NK-92 (cell line): Measurements from ENCODE around the gene SHROOM3.

Experiments
- DNase-seq: peaks from one replicate; lab custom pipeline; 2025; ENCODE audit not compliant: unreplicated experiment; lab: John Stamatoyannopoulos, UW

SHROOM3 gene

DNA sequence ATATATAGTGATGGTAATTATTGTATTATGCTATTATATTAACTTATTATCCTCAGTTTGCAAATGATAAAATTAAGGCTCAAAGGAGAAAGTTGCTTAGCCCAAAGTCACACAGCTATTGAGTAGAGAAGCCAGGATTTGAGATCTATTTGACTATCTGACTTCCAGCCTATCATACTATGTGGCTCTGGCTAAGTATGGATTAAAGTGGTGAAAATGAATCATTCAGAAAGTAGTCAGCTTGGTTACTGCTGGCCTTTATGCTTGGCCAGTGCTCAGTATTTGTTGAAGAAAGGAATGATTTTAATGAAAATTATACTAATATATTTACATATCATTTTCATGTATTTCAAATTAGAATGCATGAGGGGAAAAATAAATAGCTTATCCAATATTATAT lies 219.8 kb downstream of the SHROOM3 start:
- no peak for DNase-seq

DNA sequence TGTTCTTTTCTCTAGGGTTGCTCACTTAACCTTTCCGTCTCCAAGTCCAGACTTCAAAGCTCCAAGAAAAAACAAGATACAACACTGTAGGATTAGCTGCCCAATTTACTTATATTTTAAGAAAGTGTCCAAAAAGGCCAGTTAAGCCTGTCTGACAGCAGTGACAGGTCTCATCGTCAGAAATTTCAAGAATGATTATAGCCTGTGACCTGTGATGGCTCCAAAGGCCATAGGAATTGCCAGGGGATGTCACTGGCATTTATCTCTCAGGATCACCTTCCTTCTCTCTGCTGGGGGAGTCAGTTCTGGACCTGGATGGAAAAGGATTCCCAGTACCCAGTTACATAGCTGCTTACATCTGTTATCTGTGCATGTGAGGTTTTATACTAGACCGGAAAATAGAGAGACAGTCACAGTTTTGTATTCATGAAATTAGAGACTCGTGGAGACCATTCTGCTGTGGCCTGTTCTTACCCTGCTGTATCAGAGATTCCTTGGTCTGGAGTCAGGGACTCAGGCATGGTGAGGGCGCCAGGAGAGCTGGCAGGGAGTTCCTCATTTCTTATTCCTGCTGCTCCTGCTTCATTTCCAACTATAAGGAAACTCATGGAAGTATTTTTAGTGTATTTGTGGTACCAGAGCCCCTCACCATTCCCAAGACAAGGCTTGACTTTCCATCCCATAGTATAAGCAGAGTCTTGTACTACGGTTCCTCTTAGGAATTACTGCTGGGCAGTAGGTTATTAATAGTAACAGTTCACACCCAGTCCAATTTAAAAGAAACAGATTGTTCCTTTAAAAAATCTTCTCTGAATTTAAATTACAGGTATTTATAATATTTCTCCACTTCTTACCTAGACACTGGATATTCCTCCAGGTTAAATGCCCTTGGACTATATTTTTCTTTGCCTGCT lies 220.8 kb downstream of the SHROOM3 start:
- DNase-seq = no peak

DNA sequence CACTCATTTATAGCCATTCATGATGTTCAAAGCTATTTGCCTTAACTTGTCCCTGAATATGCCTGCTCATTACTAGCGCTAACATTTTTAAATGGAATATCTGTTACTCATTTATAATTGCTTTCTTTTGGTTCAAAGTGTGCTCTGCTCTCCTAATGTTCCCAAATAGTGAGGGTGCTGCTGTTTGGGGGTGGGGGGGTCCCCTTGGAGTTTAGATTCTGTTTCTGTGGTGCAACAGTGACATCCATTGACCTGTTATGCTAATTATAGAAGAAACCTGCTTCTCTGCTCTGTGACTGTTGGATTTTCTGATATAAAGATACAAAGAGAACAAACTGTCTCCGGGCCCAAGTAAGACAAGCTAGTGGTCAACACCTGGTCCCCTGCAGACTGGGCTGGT lies 222.4 kb downstream of the SHROOM3 start:
- DNase-seq = no peak

DNA sequence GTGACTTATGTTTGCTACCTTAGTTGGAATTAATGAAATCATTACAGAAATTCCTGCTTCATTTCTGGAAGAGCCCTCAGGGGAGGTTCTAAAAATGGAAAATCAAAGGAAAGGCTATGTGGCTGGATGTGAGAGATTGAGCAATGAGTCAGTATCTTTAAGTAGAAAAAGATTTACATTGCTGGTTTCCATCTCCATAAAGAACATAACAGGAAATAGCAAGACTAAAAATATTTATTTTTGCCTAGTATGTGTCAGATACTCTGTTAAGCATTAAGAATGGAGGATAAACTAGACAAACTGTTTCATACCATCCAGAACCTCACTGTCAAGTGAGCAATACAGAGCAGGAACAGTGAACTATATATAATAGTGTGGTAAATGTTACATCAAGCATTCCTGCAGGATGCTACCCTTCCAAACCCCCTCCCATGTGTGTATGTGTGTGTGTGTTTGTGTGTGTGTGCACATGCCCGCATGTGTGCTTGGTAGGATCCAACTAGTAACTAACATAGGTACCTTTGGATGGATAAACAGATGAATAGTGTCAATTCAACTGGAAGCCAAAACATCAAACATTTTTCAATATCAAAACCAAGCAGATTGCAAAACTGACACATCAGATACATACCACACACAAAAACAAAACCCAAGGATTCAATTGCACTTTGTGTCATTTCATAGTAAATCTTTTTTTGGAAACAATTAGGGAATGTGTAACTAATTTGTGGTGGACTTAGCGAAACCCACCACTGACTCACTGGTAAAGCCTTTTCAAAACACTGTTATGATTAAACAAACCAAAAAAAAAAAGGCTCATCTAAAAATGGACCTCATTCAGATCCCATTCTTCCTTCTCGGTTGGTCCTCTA lies 223.4 kb downstream of the SHROOM3 start:
- no peak for DNase-seq

- no peak for DNase-seq
Observed at GRCh38 chr4:76659103-76659490, 224.1 kb downstream of the SHROOM3 start.

DNA sequence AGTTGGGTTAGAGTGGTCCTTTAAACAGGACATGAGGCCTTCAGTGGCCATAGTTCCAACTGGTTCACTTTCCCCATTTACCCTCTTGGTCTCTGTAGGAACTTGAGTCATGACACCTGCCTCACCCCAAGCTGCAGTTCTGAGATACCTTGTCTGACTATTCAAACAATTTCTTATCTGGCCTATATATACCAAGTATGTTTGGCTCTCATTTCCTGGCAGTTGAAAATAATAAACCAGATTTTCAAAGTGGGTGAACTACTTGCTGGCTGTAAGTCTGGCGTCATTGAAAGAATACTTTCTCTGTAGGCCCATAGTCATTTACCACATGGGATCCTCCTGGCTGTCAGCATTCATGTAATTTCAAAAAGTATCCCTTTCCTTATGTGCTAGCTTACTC lies 228.8 kb downstream of the SHROOM3 start:
- DNase-seq = no peak

- no peak for DNase-seq
Observed at GRCh38 chr4:76665153-76665552, 230.1 kb downstream of the SHROOM3 start.

- DNase-seq = no peak
Observed at GRCh38 chr4:76665721-76666120, 230.7 kb downstream of the SHROOM3 start.

GRCh38 chr4:76666944-76667532 lies 232.0 kb downstream of the SHROOM3 start:
- no peak for DNase-seq

DNA sequence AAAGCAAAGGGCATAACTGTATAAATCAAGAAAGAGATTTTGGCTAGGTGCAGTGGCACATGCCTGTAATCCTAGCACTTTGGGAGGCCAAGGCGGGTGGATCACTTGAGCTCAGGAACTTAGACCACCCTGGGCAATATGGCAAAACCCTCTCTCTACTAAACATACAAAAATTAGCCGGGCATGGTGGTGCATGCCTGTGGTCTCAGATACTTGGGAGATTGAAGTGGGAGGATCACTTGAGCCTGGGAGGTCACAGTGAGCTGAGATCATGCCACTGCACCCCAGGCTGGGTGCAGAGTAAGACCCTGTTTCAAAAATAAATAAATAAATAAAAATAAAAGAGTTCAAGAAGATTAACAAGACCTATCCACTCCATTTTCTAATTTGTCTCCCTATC lies 235.6 kb downstream of the SHROOM3 start:
- no peak for DNase-seq

DNA sequence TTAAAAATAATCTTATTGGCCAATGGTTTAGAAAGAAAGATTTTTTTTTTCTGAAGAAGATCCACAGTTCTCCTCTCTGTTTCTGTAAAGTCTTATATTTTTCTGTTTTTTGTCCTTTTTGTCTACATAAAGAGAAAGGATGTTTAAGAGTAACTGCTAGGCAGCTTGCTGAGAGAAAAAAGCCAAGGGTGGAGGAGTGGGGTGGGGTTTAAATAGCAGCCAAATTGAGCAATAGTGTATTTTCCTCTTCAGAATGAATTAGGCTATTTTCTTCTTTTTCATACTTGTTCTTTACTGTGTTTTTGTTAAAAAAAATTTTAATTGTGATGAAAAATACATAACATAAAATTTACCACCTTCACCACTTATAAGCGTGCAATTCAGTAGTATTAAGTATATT lies 238.3 kb downstream of the SHROOM3 start:
- DNase-seq = no peak

GRCh38 chr4:76674983-76675382 lies 240.0 kb downstream of the SHROOM3 start:
- no peak for DNase-seq

GRCh38 chr4:76677571-76678326 lies 242.7 kb downstream of the SHROOM3 start:
- DNase-seq = no peak

DNA sequence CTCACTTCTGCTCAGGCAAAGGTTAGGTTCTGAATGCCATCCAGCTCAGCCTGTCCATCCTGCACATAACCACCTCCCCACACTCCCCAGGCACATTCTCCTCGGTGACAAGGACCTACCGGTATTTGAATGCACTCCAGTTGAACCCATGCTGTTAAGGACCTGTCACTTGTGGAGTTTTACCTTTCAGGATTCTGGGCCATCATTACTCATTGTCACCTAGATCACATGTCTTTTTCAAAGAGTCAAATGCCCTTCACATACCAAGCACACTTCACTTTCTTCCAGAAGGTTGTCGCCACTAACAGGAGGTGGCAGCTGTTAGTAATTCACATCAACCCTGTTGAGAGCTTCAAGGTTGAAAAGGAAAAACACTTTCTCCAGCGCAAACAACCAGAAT lies 244.7 kb downstream of the SHROOM3 start:
- no peak for DNase-seq

- DNase-seq = no peak
Observed at GRCh38 chr4:76680952-76681351, 245.9 kb downstream of the SHROOM3 start.

- no peak for DNase-seq
Observed at GRCh38 chr4:76681996-76682395, 247.0 kb downstream of the SHROOM3 start.

DNA sequence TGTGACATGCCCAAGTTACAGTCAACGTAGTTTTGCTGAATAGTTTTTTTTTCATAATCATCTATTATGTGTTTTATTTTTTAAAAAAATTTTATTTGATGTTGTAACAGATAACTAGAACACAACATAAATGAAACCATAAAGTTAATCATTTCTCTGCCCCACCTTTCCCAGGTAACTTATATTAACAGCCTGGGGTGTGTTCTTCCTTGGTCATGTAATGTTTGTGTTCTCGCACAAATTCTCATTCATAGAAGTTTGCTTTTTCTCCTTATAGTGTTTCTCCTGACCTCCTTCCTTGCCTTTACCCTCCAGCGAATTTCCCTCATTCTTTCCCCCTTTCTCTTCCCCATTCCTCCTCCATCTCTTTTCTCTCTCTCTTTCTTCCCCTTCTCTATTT lies 248.1 kb downstream of the SHROOM3 start:
- DNase-seq = no peak

DNA sequence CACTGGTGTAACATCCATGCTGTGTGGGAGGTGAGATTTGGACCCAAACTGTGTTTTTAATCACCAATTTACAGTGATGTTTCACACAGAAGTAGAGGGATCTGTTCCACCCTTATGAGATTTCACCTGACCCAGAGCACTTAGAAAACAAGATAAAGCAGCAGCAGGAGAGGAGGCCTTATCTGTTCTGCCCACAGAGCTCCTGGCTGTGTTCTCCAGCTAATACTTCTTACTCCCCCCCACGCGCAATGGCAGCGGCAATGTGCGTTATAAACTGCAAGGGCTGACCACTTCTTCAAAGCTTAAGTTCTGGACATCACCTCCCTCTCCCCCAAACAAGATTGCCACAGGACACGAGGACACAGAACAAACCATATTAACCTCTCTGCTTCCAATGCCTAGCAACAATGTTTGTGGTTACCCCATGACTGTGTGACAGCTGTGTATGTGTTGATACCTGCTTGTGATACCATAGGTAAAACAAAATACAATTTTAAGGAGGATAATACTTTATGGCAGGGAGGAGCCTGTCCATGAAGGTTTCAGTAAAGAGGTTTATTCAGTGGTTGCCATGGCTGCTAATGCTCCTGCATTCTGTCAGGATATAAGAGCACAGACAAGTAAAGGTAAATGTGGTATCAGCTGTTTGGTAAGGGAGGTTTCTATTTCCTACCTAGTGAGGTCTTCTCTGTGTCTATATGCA lies 252.9 kb downstream of the SHROOM3 start:
- no peak for DNase-seq

GRCh38 chr4:76688619-76689144 lies 253.7 kb downstream of the SHROOM3 start:
- no peak for DNase-seq
